Mesendoderm (in vitro differentiated cells): ENCODE results near the gene STAT4.

Experiments
- DNase-seq: peaks from one replicate; pipeline ENCODE4 v3.0.0; 2013
- H2AK5ac ChIP-seq: 2 replicates; pipeline ENCODE4 v1.6.1; 2013; ENCODE audit warnings: low read length, inconsistent platforms
- H2BK120ac ChIP-seq: 2 replicates; pipeline ENCODE4 v1.6.1; 2013; ENCODE audit warnings: low read depth, mild to moderate bottlenecking, low read length, moderate library complexity, mixed read lengths
- H2BK15ac ChIP-seq: replicated peaks from 2 replicates; pipeline ENCODE4 v1.6.1; 2013; ENCODE audit warnings: low read depth, mild to moderate bottlenecking, moderate library complexity
- H2BK5ac ChIP-seq: 2 replicates; pipeline ENCODE4 v1.6.1; 2013; ENCODE audit warnings: low read length, inconsistent platforms
- H3K18ac ChIP-seq: 2 replicates; pipeline ENCODE4 v1.6.1; 2013; ENCODE audit warnings: mild to moderate bottlenecking, low read length, mixed read lengths
- H3K23ac ChIP-seq: one replicate; pipeline ENCODE4 v1.6.1; 2013; ENCODE audit warnings: low read length
- H3K27ac ChIP-seq: 2 replicates; pipeline ENCODE4 v1.5.1; 2013; ENCODE audit warnings: low read depth, mild to moderate bottlenecking, inconsistent platforms, low read length, moderate library complexity
- H3K27me3 ChIP-seq: 2 replicates; pipeline ENCODE4 v1.6.1; 2013; ENCODE audit warnings: low read length, control low read depth, mild to moderate bottlenecking, inconsistent platforms; ENCODE audit not compliant: insufficient read depth, poor library complexity
- H3K36me3 ChIP-seq: 2 replicates; pipeline ENCODE4 v1.6.1; 2013; ENCODE audit warnings: low read length, inconsistent platforms; ENCODE audit not compliant: control insufficient read depth, insufficient read depth
- H3K4ac ChIP-seq: one replicate; pipeline ENCODE4 v1.6.1; 2013; ENCODE audit warnings: low read depth, mild to moderate bottlenecking, low read length, moderate library complexity
- H3K4me1 ChIP-seq: 2 replicates; pipeline ENCODE4 v1.6.1; 2013; ENCODE audit warnings: low read depth, low read length, inconsistent platforms; ENCODE audit not compliant: control insufficient read depth
- H3K4me2 ChIP-seq: 2 replicates; pipeline ENCODE4 v1.6.1; 2013; ENCODE audit warnings: low read length
- H3K4me3 ChIP-seq: 2 replicates; pipeline ENCODE4 v1.5.1; 2013; ENCODE audit warnings: mild to moderate bottlenecking, low read length
- H3K56ac ChIP-seq: one replicate; pipeline ENCODE4 v1.6.1; 2013; ENCODE audit warnings: low read length
- H3K79me1 ChIP-seq: 2 replicates; pipeline ENCODE4 v1.6.1; 2013; ENCODE audit warnings: low read length, inconsistent platforms
- H3K79me2 ChIP-seq: 2 replicates; pipeline ENCODE4 v1.6.1; 2013; ENCODE audit warnings: mild to moderate bottlenecking, low read length; ENCODE audit not compliant: control insufficient read depth, insufficient read depth
- H3K9ac ChIP-seq: 2 replicates; pipeline ENCODE4 v1.6.1; 2013; ENCODE audit warnings: low read length, inconsistent platforms
- H4K5ac ChIP-seq: one replicate; pipeline ENCODE4 v1.6.1; 2013; ENCODE audit warnings: low read length
- H4K8ac ChIP-seq: one replicate; pipeline ENCODE4 v1.6.1; 2013; ENCODE audit warnings: low read depth, mild to moderate bottlenecking, control low read depth, low read length, moderate library complexity
- WGBS: extraction: QIAGEN DNeasy Blood & Tissue Kit; methylation state at CpG from one replicate; pipeline ENCODE4 v1.1.7; 2013; ENCODE audit warnings: low lambda C conversion rate, missing lambda C conversion rate; ENCODE audit not compliant: insufficient coverage; ENCODE audit errors: extremely low coverage; 5-methylcytosine and 5-hydroxymethylcytosine counted together

The STAT4 gene

GRCh38 chr2:191112448-191112901, 38.3 kb downstream of the STAT4 start:
- Histone ChIP-seq H2BK5ac (no peak overlapping the region), H4K5ac (no peak overlapping the region), H2AK5ac (no peak overlapping the region), H3K27me3 (no peaks in the 10 kb centered on the region), H3K79me1 (no peaks in the 10 kb centered on the region), H3K4ac (no peak overlapping the region), H3K9ac (no peak overlapping the region), H3K36me3 (no peaks in the 10 kb centered on the region), H3K27ac (no peak overlapping the region), H3K4me1 (no peaks in the 10 kb centered on the region), H3K56ac (no peak overlapping the region), H2BK120ac (no peak overlapping the region), H3K79me2 (no peaks in the 10 kb centered on the region), H3K18ac (no peak overlapping the region), H2BK15ac (no peak overlapping the region), H4K8ac (no peak overlapping the region), H3K23ac (no peak overlapping the region), H3K4me3 (no peak overlapping the region), H3K4me2 (no peak overlapping the region)
- no peak for DNase-seq
- WGBS: no CpG with 5 or more reads among the region's 4 CpGs

- no peak for DNase-seq
- no peaks in the 10 kb centered on the region for H3K27me3 ChIP-seq
- H3K23ac ChIP-seq: no peak overlapping the region
- WGBS: no CpG with 5 or more reads among the region's 2 CpGs
- H3K56ac ChIP-seq: no peak overlapping the region
- H2BK120ac ChIP-seq: no peak overlapping the region
- H3K4me2 ChIP-seq: no peak overlapping the region
- H2BK15ac ChIP-seq: no peak overlapping the region
- no peak overlapping the region for H4K8ac ChIP-seq
- no peaks in the 10 kb centered on the region for H3K4me1 ChIP-seq
- H3K27ac ChIP-seq: no peak overlapping the region
- H3K18ac ChIP-seq: no peak overlapping the region
- no peak overlapping the region for H4K5ac ChIP-seq
- no peaks in the 10 kb centered on the region for H3K79me1 ChIP-seq
- no peak overlapping the region for H2AK5ac ChIP-seq
- no peak overlapping the region for H3K4me3 ChIP-seq
- H2BK5ac ChIP-seq: no peak overlapping the region
- H3K9ac ChIP-seq: no peak overlapping the region
- H3K4ac ChIP-seq: no peak overlapping the region
- H3K79me2 ChIP-seq: no peaks in the 10 kb centered on the region
- H3K36me3 ChIP-seq: no peaks in the 10 kb centered on the region
Measured at GRCh38 chr2:191109888-191110287, 40.9 kb downstream of the STAT4 start.

- Histone ChIP-seq H2BK15ac (no peak overlapping the region), H2BK5ac (no peak overlapping the region), H4K8ac (no peak overlapping the region), H3K56ac (no peak overlapping the region), H3K79me2 (no peaks in the 10 kb centered on the region), H3K79me1 (no peaks in the 10 kb centered on the region), H3K4ac (no peak overlapping the region), H2BK120ac (no peak overlapping the region), H2AK5ac (no peak overlapping the region), H3K23ac (no peak overlapping the region), H3K4me1 (no peaks in the 10 kb centered on the region), H3K9ac (no peak overlapping the region), H3K18ac (no peak overlapping the region), H3K36me3 (no peaks in the 10 kb centered on the region), H3K27ac (no peak overlapping the region), H4K5ac (no peak overlapping the region), H3K27me3 (no peaks in the 10 kb centered on the region), H3K4me3 (no peak overlapping the region), H3K4me2 (no peak overlapping the region)
- no peak for DNase-seq
- WGBS: no CpG with 5 or more reads among the region's 4 CpGs
Measured at GRCh38 chr2:191108331-191108730, 42.5 kb downstream of the STAT4 start.

GRCh38 chr2:191105082-191105481, 45.7 kb downstream of the STAT4 start:
- Histone ChIP-seq H3K27ac (no peak overlapping the region), H3K4me3 (no peak overlapping the region), H2BK5ac (no peak overlapping the region)

GRCh38 chr2:191103774-191104173, 47.0 kb downstream of the STAT4 start:
- H3K4me1 ChIP-seq: no peaks in the 10 kb centered on the region
- no peak overlapping the region for H3K4me2 ChIP-seq
- DNase-seq: no peak
- H2BK120ac ChIP-seq: no peak overlapping the region
- no peak overlapping the region for H2AK5ac ChIP-seq
- no peak overlapping the region for H2BK15ac ChIP-seq
- H3K56ac ChIP-seq: no peak overlapping the region
- H3K9ac ChIP-seq: no peak overlapping the region
- H3K4me3 ChIP-seq: no peak overlapping the region
- no peaks in the 10 kb centered on the region for H3K27me3 ChIP-seq
- H3K4ac ChIP-seq: no peak overlapping the region
- H3K79me1 ChIP-seq: no peaks in the 10 kb centered on the region
- no peak overlapping the region for H4K5ac ChIP-seq
- H3K79me2 ChIP-seq: no peaks in the 10 kb centered on the region
- H2BK5ac ChIP-seq: no peak overlapping the region
- no peak overlapping the region for H3K18ac ChIP-seq
- no peak overlapping the region for H4K8ac ChIP-seq
- no peaks in the 10 kb centered on the region for H3K36me3 ChIP-seq
- no peak overlapping the region for H3K27ac ChIP-seq
- WGBS: no CpG with 5 or more reads among the region's 1 CpG
- no peak overlapping the region for H3K23ac ChIP-seq

More at GRCh38 chr2:191105082-191105481, 45.7 kb downstream of the STAT4 start:
- no peak overlapping the region for H2AK5ac ChIP-seq
- no peaks in the 10 kb centered on the region for H3K27me3 ChIP-seq
- no peak overlapping the region for H3K23ac ChIP-seq
- H3K4ac ChIP-seq: no peak overlapping the region
- H2BK15ac ChIP-seq: no peak overlapping the region
- H3K56ac ChIP-seq: no peak overlapping the region
- no peaks in the 10 kb centered on the region for H3K79me2 ChIP-seq
- peak; percentile 30 for DNase-seq
- no peak overlapping the region for H4K8ac ChIP-seq
- H2BK120ac ChIP-seq: no peak overlapping the region
- no CpG with 5 or more reads among the region's 3 CpGs for WGBS
- H3K18ac ChIP-seq: no peak overlapping the region
- H3K36me3 ChIP-seq: no peaks in the 10 kb centered on the region
- no peak overlapping the region for H3K4me2 ChIP-seq
- H3K4me1 ChIP-seq: no peaks in the 10 kb centered on the region
- H3K79me1 ChIP-seq: no peaks in the 10 kb centered on the region
- no peak overlapping the region for H3K9ac ChIP-seq
- no peak overlapping the region for H4K5ac ChIP-seq

- no peak overlapping the region for H3K9ac ChIP-seq
- no peaks in the 10 kb centered on the region for H3K79me2 ChIP-seq
- H4K5ac ChIP-seq: no peak overlapping the region
- no peaks in the 10 kb centered on the region for H3K4me1 ChIP-seq
- H3K4me2 ChIP-seq: no peak overlapping the region
- H3K36me3 ChIP-seq: no peaks in the 10 kb centered on the region
- DNase-seq: no peak
- H3K79me1 ChIP-seq: no peaks in the 10 kb centered on the region
- H4K8ac ChIP-seq: no peak overlapping the region
- H3K18ac ChIP-seq: no peak overlapping the region
- H2BK5ac ChIP-seq: no peak overlapping the region
- H3K4ac ChIP-seq: no peak overlapping the region
- H2AK5ac ChIP-seq: no peak overlapping the region
- H3K23ac ChIP-seq: no peak overlapping the region
- no CpG with 5 or more reads among the region's 5 CpGs for WGBS
- no peak overlapping the region for H2BK15ac ChIP-seq
- H3K4me3 ChIP-seq: no peak overlapping the region
- H2BK120ac ChIP-seq: no peak overlapping the region
- H3K27me3 ChIP-seq: no peaks in the 10 kb centered on the region
- H3K27ac ChIP-seq: no peak overlapping the region
- no peak overlapping the region for H3K56ac ChIP-seq
Measured at GRCh38 chr2:191100216-191100615, 50.6 kb downstream of the STAT4 start.
